HS-27A (cell line): Measurements from ENCODE around the gene GDAP1L1.

Source experiments
- DNase-seq: peaks from one replicate; pipeline ENCODE4 v3.0.0-alpha.2; 2012; ENCODE audit warnings: low read depth, missing footprints

Gene GDAP1L1

DNA sequence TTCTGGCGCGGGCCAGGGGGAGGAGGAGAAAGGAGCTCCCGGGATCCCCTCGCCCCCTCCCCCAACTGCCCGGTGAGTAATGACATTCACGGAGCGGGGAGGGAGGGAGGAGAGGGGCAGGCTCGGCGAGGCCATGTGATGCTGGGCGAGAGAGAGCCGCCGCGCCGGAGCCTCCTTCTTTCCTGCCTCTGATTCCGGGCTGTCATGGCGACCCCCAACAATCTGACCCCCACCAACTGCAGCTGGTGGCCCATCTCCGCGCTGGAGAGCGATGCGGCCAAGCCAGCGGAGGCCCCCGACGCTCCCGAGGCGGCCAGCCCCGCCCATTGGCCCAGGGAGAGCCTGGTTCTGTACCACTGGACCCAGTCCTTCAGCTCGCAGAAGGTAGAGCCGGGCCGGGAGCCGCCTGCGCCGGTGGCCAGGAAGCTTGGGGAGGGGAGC lies at the start of gene GDAP1L1:
Gene GDAP1L1, plus strand, starts transcription at position 178 of the 441 bp plus-strand sequence. Its CDS starts 27 bp downstream, at position 205.
- no peak for DNase-seq

- DNase-seq: no peak
Measured at GRCh38 chr20:44198872-44199271, 48.2 kb upstream of the GDAP1L1 start.

DNA sequence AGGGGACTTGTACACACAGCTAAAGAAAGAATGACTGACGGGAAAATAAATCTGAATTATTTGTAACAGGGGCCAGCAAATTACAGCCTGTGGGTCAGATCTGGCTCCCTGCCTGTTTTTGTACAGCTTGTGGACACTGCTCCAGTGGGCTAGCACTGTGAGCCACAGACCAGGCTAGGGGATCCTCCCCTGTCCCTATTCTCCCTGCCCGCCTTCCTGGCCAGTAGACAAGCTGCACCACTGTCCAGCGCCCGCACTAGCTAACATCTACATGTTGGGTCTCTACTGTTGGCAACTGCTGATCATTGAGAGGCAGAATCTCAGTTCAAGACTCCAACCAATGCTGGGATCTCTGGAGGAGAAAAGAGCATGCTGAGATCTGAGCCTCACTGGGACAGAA lies 47.2 kb upstream of the GDAP1L1 start:
- DNase-seq: no peak

- no peak for DNase-seq
Measured at GRCh38 chr20:44200371-44200770, 46.7 kb upstream of the GDAP1L1 start.

- no peak for DNase-seq
Measured at GRCh38 chr20:44200983-44201382, 46.1 kb upstream of the GDAP1L1 start.

GRCh38 chr20:44203161-44203560 lies 43.9 kb upstream of the GDAP1L1 start:
- no peak for DNase-seq

DNA sequence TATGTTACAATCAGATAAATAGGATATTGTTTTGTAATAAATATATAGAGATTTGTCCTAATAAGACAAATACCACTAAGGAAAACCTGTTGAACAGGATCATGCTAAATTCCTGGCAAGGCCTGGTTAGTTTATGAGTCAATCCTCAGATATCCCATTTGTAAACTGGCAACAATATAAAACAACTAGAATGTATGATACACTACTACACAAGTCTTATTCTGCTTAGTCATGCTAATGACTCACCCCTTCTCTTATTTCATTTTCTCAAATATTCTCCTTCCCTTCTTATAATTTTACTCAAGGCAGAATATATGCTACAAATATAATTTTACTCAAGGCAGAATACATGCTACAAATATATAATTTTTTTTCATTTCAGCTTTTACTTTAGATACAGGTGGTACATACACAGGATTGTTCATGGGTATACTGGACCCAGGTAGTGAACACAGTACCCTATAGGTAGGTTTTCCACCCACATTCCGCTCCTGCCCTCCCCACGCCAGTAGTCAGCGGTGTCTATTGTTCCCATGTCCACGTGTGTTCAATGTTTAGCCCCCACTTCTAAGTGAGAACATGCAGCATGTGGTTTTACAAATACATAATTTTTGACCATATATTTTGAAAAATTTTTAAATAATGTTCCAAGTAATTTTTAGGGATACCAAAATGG lies 42.8 kb upstream of the GDAP1L1 start:
- peak; percentile 84 for DNase-seq

GRCh38 chr20:44204832-44205215 lies 42.3 kb upstream of the GDAP1L1 start:
- no peak for DNase-seq

DNA sequence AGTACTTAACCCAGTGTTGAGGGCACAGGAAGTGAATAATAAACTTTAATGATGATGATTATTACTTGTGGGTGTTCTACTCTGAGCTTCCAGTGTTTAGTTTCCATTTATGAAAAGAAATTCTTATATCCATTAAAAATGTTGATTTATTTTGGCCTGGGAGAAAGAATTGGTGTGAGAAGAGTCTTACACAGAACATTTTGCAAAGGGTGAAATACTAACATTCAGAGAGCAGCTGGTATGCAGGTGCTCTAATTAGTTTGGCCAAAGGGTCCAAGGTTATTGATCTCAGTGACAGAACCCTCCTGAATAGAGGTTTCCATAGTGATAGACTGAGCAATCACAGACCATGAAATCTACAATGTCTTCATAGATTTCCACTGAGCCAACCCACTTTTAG lies 41.0 kb upstream of the GDAP1L1 start:
- no peak for DNase-seq

GRCh38 chr20:44207126-44207723 lies 39.9 kb upstream of the GDAP1L1 start:
- no peak for DNase-seq

DNA sequence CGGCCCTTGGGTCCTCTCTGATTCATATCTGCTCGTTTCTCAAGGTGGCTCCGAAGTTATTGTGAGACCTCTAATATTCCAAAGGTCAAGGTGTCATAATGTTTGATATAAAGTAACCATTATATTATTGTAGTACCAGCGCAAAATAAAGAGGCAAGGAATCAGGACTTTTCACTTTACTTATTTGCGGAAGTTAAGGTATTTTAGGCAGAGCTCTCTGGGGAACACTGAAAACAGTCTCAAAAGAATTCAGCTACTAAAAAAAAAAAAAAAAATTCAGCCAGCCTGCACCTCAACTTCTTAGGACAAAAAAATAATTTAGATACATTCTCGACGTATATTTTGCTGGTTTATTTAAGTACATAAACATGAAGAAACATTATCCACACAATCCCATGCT lies 38.9 kb upstream of the GDAP1L1 start:
- DNase-seq: no peak

GRCh38 chr20:44208770-44209169 lies 38.3 kb upstream of the GDAP1L1 start:
- no peak for DNase-seq

DNA sequence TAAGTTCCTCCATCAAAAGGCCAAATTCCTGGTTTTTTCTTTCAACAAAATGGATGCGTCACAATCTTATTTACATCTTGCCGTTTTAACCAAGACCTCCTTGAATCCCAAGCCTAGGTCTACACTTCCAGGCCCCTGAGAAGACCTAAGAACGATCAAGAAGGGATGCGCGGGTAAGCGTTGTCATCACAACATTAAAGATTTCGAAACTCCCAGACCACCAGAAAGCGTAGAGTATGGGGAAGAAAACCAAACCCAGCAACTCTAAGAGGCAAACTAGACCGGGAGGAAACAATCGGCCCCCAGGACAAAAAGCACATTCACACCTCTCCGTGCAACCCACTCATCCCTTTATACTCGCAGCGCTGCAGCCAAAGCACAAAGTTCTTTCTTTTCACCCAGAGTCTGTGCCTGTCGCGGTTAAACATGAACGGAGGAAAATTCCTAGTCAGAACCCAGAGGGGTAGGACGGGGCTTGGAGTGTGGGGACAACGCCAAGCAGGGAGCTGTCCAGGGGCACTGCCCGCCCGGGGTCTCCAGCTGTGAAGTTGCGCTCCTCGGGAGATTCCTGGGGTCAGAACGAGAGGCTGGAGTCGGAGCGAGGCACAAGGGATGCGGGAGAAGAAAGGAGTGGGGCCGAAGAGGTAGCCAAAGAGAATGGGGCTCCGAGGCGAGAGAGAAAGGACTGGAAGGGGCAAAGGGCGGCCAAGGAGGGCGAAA lies 37.3 kb upstream of the GDAP1L1 start:
- DNase-seq: no peak

DNA sequence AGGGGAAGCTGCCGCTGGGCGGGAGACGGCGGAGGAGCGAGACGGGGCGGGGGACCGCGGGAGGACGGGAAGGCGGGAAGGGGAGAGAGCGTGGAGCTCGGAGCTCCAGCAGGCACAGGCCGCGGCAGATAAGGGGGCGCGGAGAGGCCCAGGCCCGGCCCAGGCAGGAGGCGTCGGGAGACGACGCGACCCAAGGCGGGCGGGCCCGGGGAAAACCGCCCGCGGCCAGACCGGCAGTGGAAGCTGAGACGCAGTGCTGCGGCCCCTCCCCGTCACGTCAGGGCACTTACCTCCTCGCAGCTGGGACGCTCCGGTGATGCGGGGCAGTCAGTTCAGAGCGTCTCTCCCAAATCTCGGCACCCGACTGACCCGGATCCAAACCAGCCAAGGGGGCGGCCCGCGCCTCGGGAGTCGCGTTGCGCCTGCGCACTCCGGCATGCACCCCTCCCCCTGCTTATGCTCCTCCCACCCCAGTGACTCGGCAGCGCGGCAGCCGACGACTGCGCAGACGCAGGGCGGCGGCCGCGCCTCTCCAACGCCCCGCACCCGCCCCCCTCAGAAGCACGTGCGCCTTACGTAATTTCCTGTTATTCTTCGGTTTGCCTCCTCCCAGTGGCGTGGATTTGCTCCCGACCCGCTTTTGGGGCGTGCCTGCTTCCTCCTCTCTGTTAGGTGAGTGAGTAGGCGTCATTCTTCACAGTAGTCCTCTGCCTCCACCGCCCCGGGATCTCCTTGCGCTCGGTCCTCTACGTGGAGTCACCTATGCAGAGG lies 36.5 kb upstream of the GDAP1L1 start, which contains the start of gene OSER1:
Gene OSER1, minus strand, starts transcription at position 366 of the 771 bp plus-strand sequence. CDS start 3,814 bp downstream, outside the sequence.
- DNase-seq: peak; percentile 94

- no peak for DNase-seq
Measured at GRCh38 chr20:44211177-44212039, 35.7 kb upstream of the GDAP1L1 start.

DNA sequence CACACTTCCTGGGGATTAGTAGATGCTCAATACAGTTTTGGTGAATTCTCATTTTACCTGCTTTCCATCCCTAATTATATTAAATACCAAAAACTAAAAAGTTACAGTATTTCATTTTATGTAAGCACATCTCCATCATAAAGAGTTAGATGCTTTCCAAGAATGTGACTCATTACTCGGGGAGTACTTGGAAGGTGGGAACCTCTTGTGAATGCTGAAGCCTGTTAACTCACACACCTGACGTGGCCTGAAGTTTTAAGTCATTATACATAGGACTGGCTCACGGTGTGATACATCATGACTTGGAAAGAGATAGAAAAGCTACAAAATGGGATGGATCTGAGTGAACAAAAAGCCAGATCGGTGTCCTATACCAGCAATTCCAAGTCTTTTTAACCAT lies 34.3 kb upstream of the GDAP1L1 start:
- no peak for DNase-seq

GRCh38 chr20:44215125-44215524 lies 32.0 kb upstream of the GDAP1L1 start:
- no peak for DNase-seq

- no peak for DNase-seq
Measured at GRCh38 chr20:44217342-44218092, 29.6 kb upstream of the GDAP1L1 start.

DNA sequence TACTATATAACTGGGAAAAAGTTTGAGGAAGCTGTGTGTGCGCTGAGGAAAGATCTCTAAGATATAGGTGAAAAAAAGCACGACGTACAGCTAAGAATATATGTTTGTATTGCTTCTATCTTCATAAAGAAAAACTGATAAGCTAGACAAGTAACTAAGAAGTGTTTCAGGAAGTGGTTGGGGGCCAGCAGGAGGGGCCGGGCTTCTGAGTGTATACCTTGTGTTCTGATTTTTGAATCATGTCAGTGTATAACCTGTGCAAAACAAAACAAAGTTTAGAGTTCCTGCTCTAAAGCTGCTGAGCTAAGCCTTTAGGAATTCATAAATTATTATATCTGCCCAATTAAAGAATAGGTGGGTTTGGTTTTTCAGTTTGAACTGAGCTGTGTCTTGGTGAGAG lies 28.7 kb upstream of the GDAP1L1 start:
- no peak for DNase-seq

DNA sequence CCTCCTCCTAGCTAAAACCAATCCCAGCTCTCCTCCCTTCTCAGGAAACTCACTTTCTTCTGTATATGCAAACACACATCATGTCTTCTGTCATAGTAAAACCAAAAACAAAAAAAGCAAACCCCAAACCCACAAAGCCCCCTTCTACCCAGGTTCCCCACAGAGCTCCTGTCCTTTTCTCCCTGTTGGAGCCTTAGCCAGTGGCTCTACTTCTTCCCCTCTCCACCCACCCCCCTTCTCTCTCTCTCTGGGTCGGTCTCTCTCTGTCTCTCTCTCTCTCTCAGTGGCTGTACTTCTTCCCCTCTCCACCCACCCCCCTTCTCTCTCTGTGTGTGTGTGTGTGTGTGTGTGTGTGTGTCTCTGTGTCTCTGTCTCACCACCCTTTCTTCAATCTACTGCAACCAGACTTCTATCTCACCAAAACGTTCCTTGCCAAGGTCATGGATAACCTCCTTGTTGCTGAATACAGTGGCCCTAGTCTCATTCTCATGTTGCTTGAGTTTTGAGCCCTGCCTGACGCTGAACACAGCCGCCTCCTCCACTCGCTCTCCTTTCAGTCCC lies 27.9 kb upstream of the GDAP1L1 start:
- DNase-seq: no peak
